GM19452 (cell line): ENCODE data around the gene CHRD.
"Not testable (repeated sequence)": the region's sequence is repeated elsewhere in the genome, so short reads cannot be mapped to it uniquely, and the experiment has no call there.

Experiments
- ATAC-seq: cut with Tn5 transposase; IDR thresholded peaks from one replicate; pipeline ENCODE4 v1.9.1; 2021; ENCODE audit not compliant: unreplicated experiment

Gene CHRD

GRCh38 chr3:184414418-184415202 is 34.8 kb downstream of the CHRD start:
- ATAC-seq = no peak

GRCh38 chr3:184415203-184415490 is 35.3 kb downstream of the CHRD start:
- ATAC-seq = no peak

DNA sequence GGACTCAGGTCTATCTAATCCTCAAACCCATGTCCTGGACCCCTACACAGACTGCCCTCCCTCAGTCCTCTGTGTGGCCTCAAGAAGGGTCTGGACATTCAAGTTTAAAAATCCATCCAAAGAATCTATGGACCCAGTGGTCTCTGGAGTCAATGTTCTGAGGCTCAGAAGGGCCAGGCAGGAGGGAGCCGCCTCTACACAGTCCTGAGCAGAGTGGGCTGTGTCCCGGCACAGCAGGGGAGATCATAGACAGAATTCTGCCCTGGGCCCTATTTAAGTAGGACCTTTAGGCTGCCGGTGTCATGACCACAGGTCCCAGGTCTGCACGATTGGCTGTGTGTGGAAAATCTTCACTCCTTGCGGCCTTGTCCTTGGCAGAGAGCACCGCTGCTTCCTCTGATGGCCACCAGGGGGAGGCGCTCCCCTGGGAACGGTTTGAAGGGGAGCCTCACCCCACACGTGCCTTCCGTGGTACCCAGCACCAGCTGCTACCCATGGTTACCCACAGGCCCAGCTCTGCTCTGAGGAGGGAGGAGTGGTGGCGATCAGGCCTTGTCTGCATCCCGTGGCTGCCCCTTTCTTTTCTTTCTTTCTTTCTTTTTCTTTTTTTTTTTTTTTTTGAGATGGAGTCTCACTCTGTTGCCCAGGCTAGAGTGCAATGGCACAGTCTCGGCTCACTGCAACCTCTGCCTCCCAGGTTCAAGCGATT is 37.9 kb downstream of the CHRD start:
- peak; percentile 70 for ATAC-seq

- ATAC-seq = no peak
These were observed 39.3 kb downstream of the CHRD start for GRCh38 chr3:184419171-184419570.

DNA sequence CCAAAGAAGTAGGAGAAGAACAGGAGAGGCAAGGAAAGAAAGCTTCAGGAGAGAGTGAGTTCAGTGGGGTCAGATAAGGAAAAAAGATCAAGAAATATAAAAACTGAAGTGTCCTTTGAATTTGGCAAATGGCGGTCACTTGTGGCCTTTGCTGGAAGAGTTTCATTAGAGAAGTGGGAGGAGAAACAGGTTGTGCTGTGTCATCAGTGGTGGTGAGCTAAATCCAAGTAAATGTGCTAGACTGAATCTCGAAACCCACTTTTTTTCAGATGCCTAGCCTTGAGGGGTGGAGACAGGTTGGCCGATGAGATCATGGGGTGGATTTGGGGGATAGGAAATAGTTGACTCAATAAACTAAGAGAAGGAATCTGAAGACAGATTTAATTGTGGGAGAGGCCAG is 43.7 kb downstream of the CHRD start:
- ATAC-seq = no peak

GRCh38 chr3:184426691-184427141 is 46.9 kb downstream of the CHRD start:
- no peak for ATAC-seq

DNA sequence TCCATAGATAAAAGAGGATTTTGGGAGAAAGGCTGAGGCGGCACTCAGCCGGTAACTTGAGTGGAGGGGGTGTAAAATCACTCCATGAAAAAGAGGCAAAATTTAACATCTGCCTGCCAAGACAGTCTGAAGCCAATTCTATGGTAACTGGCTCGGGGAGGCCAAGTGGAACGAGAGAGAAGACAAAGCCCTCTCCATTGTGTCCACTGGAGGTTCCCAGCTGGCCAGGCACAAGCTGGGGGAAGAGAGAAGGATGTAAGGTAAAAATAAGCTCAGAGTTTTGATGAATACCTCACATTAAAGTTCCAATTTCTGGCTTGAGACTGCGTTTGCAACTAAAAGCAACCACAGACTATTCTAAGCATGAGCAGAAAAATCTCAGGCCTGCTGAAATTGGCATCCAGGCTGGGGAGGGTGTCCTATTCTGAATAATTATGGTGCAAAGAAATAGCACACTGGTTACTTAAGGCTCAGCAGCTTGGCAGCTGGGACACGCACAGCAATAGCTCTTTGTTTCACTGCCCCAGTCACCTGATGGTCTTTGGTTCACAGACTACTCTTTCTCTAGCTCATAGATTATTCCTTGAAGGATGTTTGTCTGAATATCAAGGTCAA is 48.8 kb downstream of the CHRD start:
- ATAC-seq = no peak

DNA sequence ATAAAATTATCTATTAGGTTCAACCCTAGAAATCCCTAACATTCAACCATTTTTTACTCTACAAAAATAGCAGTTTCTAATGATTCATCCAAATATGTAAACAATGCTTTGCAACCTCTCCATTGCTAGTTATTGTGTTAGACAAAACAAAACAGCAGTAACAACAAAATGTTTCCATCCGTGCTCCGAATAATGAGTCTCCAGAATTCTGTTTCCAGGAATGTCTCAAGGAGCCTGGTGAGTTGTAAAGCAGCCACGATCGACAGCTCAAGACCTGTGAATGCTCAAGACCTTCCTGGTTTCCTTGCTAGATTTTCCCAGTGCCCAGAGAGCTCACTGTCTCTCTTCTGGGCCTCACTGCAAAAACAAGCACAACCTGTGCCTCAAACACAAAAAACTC is 49.9 kb downstream of the CHRD start:
- no peak for ATAC-seq

GRCh38 chr3:184430940-184431339 is 51.1 kb downstream of the CHRD start:
- no peak for ATAC-seq

- not testable (repeated sequence) for ATAC-seq
These were observed 53.3 kb downstream of the CHRD start for GRCh38 chr3:184433178-184433577.

DNA sequence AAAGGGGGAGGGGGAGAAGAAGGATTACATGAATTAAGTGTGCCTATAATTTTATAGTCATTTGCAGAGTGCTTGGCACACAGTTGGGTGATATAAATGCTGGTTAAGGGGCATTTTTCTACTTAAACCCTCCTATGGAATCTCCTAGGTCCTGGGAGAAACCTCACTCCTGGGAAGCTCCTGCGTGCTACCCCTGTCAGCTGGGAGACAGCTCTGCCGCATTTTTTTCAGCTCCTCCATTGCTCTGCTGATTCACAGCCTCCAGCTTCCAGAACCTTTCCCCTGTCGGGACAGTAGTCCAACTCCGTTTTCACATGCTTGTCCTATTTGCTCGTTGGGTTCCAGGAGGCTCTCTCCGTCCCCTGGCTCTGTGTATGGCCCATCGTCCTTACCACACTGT is 59.2 kb downstream of the CHRD start:
- ATAC-seq = no peak
